A673 (cell line): ENCODE results near the gene PCBP3. TPM values are rescaled to one million over a fixed set of nuclear protein-coding genes. Genes with fewer than 3 reads are reported as not detected.

Experiments used
- BruUV-seq: library from RNA; stranded (reverse); fragments of 400-500 nt; replicated peaks from 2 replicates; lab custom pipeline; 2021; lab: Mats Ljungman, UMichigan
- CTCF ChIA-PET: fragments of 300-600 bp; sonication (Branson Sonifier 250); formaldehyde crosslinking; loops from one replicate; lab custom pipeline; 2022; ENCODE audit warnings: antibody characterized with exemption; lab: Charles Lee
- POLR2A ChIA-PET: fragments of 300-600 bp; sonication (Branson Sonifier 250); formaldehyde crosslinking; loops from one replicate; lab custom pipeline; 2022; ENCODE audit warnings: antibody characterized with exemption; ENCODE audit not compliant: low non-redundant PET; lab: Charles Lee
- DNase-seq: peaks from one replicate; pipeline ENCODE4 v3.0.0-alpha.2; 2015; ENCODE audit warnings: low spot score
- H3K27ac ChIP-seq: fragments of 200-600 bp; sonication (generic); 2 replicates; pipeline ENCODE4 v1.5.1; 2016; ENCODE audit warnings: mixed run types, low read depth, mild to moderate bottlenecking, mixed read lengths, antibody characterized with exemption, low read length; ENCODE audit not compliant: poor library complexity, severe bottlenecking
- H3K27me3 ChIP-seq: fragments of 200-600 bp; sonication (generic); replicated peaks from 2 replicates; pipeline ENCODE4 v1.6.1; 2017; ENCODE audit warnings: mixed run types, low read depth, mild to moderate bottlenecking, mixed read lengths, antibody characterized with exemption, low read length; ENCODE audit not compliant: insufficient read depth, poor library complexity
- H3K36me3 ChIP-seq: fragments of 200-600 bp; sonication (generic); 2 replicates; pipeline ENCODE4 v1.6.1; 2016; ENCODE audit warnings: mixed run types, mild to moderate bottlenecking, mixed read lengths, antibody characterized with exemption, low read length; ENCODE audit not compliant: insufficient read depth, poor library complexity, severe bottlenecking
- H3K4me1 ChIP-seq: fragments of 200-600 bp; sonication (generic); 2 replicates; pipeline ENCODE4 v1.6.1; 2017; ENCODE audit warnings: mixed run types, mild to moderate bottlenecking, mixed read lengths, antibody characterized with exemption, low read length; ENCODE audit not compliant: insufficient read depth, poor library complexity, severe bottlenecking
- H3K4me3 ChIP-seq: fragments of 200-600 bp; sonication (generic); 2 replicates; pipeline ENCODE4 v1.5.1; 2016; ENCODE audit warnings: low read depth, mixed run types, mild to moderate bottlenecking, mixed read lengths, low read length; ENCODE audit not compliant: poor library complexity, severe bottlenecking
- H3K9me3 ChIP-seq: fragments of 200-600 bp; sonication (generic); 2 replicates; pipeline ENCODE4 v1.6.1; 2016; ENCODE audit warnings: mixed run types, low read depth, mild to moderate bottlenecking, mixed read lengths, antibody characterized with exemption, low read length; ENCODE audit not compliant: poor library complexity, severe bottlenecking
- CTCF ChIP-seq: fragments of 300-800, 200-600 bp; sonication (generic); conservative IDR thresholded peaks from 2 replicates; pipeline ENCODE4 v1.5.1; 2017; ENCODE audit warnings: low read depth, mild to moderate bottlenecking, antibody characterized with exemption, low read length, moderate library complexity, mixed read lengths
- EZH2 ChIP-seq: fragments of 200-600 bp; sonication (generic); IDR thresholded peaks from 2 replicates; pipeline ENCODE4 v1.6.1; 2017; ENCODE audit warnings: borderline replicate concordance, low read depth, mild to moderate bottlenecking, mixed read lengths, antibody characterized with exemption, low read length; ENCODE audit not compliant: poor library complexity, severe bottlenecking
- intact Hi-C: fragments of 100-400 bp; cut with micrococcal nuclease; formaldehyde crosslinking; loops from one replicate; pipeline ENCODE4 v1.10.0; 2022; ENCODE audit not compliant: unreplicated experiment
- total RNA-seq: library from RNA; stranded (reverse); gene quantifications from 2 replicates; pipeline ENCODE4 v1.2.3, GENCODE V29; 2021

PCBP3 gene
- total RNA-seq, 1 experiment from 2014 or later, result 25.6 TPM

- POLR2A ChIA-PET, result no interaction called here
These were observed 44.9 kb upstream of the PCBP3 start for GRCh38 chr21:45598666-45599065.

GRCh38 chr21:45599146-45599581, 44.4 kb upstream of the PCBP3 start:
- H3K36me3 ChIP-seq, result no peaks in the 10 kb centered on the region
- H3K4me1 ChIP-seq, result no peaks in the 10 kb centered on the region
- intact Hi-C loops, result no loop called here
- POLR2A ChIA-PET, result no interaction called here
- H3K27me3 ChIP-seq, result no peaks in the 10 kb centered on the region
- no peak overlapping the region for H3K4me3 ChIP-seq
- H3K9me3 ChIP-seq, result peaks cover 3% of the 10 kb centered on the region
- no peak overlapping the region for H3K27ac ChIP-seq
- CTCF ChIA-PET, result no interaction called here
- no peak for TF ChIP-seq EZH2
- no peak for TF ChIP-seq CTCF
- no TSS peak for BruUV-seq
- no peak for DNase-seq

More at GRCh38 chr21:45598666-45599065, 44.9 kb upstream of the PCBP3 start:
- CTCF ChIA-PET, result no interaction called here
- no peaks in the 10 kb centered on the region for H3K27me3 ChIP-seq
- H3K9me3 ChIP-seq, result peaks cover 1% of the 10 kb centered on the region
- no TSS peak for BruUV-seq
- no peak for DNase-seq
- TF ChIP-seq CTCF (no peak), EZH2 (no peak)
- H3K36me3 ChIP-seq, result no peaks in the 10 kb centered on the region
- H3K4me3 ChIP-seq, result no peak overlapping the region
- intact Hi-C loops, result no loop called here
- no peaks in the 10 kb centered on the region for H3K4me1 ChIP-seq
- H3K27ac ChIP-seq, result no peak overlapping the region

- Histone ChIP-seq H3K9me3 (peaks cover 3% of the 10 kb centered on the region), H3K27me3 (no peaks in the 10 kb centered on the region), H3K27ac (no peak overlapping the region), H3K36me3 (no peaks in the 10 kb centered on the region), H3K4me1 (no peaks in the 10 kb centered on the region), H3K4me3 (no peak overlapping the region)
- ChIA-PET POLR2A (no interaction called here), CTCF (no interaction called here)
- TF ChIP-seq CTCF, result no peak
- no peak for TF ChIP-seq EZH2
- DNase-seq, result no peak
- intact Hi-C loops, result no loop called here
- BruUV-seq, result no TSS peak
These were observed 43.3 kb upstream of the PCBP3 start for GRCh38 chr21:45600248-45600647.
